OCI-LY1 (cell line): ENCODE data around the gene EXD3.

Experiments used
- H2AFZ ChIP-seq: fragments of 200-600 bp; sonication (generic), shearing (Covaris generic); 2 replicates; pipeline ENCODE4 v1.6.0; 2014; ENCODE audit warnings: antibody characterized with exemption, mild to moderate bottlenecking, low read length
- H3F3A ChIP-seq: fragments of 200-600 bp; sonication (generic), shearing (Covaris generic); 2 replicates; pipeline ENCODE4 v1.6.0; 2014; ENCODE audit warnings: mild to moderate bottlenecking, antibody characterized with exemption, low read length, moderate library complexity; ENCODE audit not compliant: insufficient read depth
- H3K27ac ChIP-seq: fragments of 200-600 bp; sonication (generic); 2 replicates; pipeline ENCODE4 v1.5.1; 2014; ENCODE audit warnings: low read length, mixed run types, mild to moderate bottlenecking, low read depth; ENCODE audit not compliant: poor library complexity, severe bottlenecking
- H3K27me3 ChIP-seq: fragments of 200-600 bp; sonication (generic); 2 replicates; pipeline ENCODE4 v1.6.0; 2014; ENCODE audit warnings: antibody characterized with exemption, mild to moderate bottlenecking, low read length, moderate library complexity; ENCODE audit not compliant: insufficient read depth
- H3K36me3 ChIP-seq: fragments of 200-600 bp; sonication (generic); 2 replicates; pipeline ENCODE4 v1.6.1; 2014; ENCODE audit warnings: mild to moderate bottlenecking, antibody characterized with exemption, low read length, moderate library complexity, mixed read lengths; ENCODE audit not compliant: insufficient read depth
- H3K4me1 ChIP-seq: fragments of 200-600 bp; sonication (generic); 2 replicates; pipeline ENCODE4 v1.5.1; 2014; ENCODE audit warnings: mild to moderate bottlenecking, low read length, moderate library complexity; ENCODE audit not compliant: insufficient read depth, severe bottlenecking
- H3K4me2 ChIP-seq: fragments of 200-600 bp; sonication (generic), shearing (Covaris generic); 2 replicates; pipeline ENCODE4 v1.6.1; 2014; ENCODE audit warnings: low read length
- H3K4me3 ChIP-seq: fragments of 200-600 bp; sonication (generic); 2 replicates; pipeline ENCODE4 v1.5.1; 2014; ENCODE audit warnings: low read length, low read depth, mild to moderate bottlenecking, mixed read lengths; ENCODE audit not compliant: poor library complexity, severe bottlenecking
- H3K79me2 ChIP-seq: fragments of 200-600 bp; shearing (Covaris generic); 2 replicates; pipeline ENCODE4 v1.6.1; 2016; ENCODE audit warnings: mixed run types, low read length, mixed read lengths; ENCODE audit not compliant: insufficient read depth
- H3K9ac ChIP-seq: fragments of 200-600 bp; sonication (generic), shearing (Covaris generic); 2 replicates; pipeline ENCODE4 v1.6.1; 2014; ENCODE audit warnings: mild to moderate bottlenecking, low read length, mixed read lengths
- H3K9me2 ChIP-seq: fragments of 200-600 bp; sonication (generic), shearing (Covaris generic); 2 replicates; pipeline ENCODE4 v1.6.1; 2014; ENCODE audit warnings: low read depth, mild to moderate bottlenecking, low read length, mixed read lengths
- H3K9me3 ChIP-seq: fragments of 200-600 bp; shearing (Covaris generic); 2 replicates; pipeline ENCODE4 v1.6.1; 2014; ENCODE audit warnings: low read length, mixed read lengths
- H4K20me1 ChIP-seq: fragments of 200-600 bp; sonication (generic), shearing (Covaris generic); 2 replicates; pipeline ENCODE4 v1.6.0; 2016; ENCODE audit warnings: mild to moderate bottlenecking, low read length; ENCODE audit not compliant: insufficient read depth
- CTCF ChIP-seq: fragments of 200-600 bp; sonication (generic), shearing (Covaris generic); IDR thresholded peaks from 2 replicates; pipeline ENCODE4 v1.5.1; 2017; ENCODE audit warnings: mild to moderate bottlenecking, antibody characterized with exemption, low read length, moderate library complexity, mixed read lengths
- EZH2 ChIP-seq: fragments of 200-600 bp; sonication (generic), shearing (Covaris generic); IDR thresholded peaks from 2 replicates; pipeline ENCODE4 v1.8.0; 2017; ENCODE audit warnings: borderline replicate concordance, mixed run types, mild to moderate bottlenecking, antibody characterized with exemption, low read length, moderate library complexity, mixed read lengths

The EXD3 gene

GRCh38 chr9:137349471-137350033 lies 73.4 kb downstream of the EXD3 start:
- Histone ChIP-seq H3K9me3 (peaks cover 6% of the 10 kb centered on the region; the same call in 1 of the 2 replicates), H3K79me2 (no peaks in the 10 kb centered on the region), H3K36me3 (no peaks in the 10 kb centered on the region), H3K4me2 (no peak overlapping the region), H3K4me3 (no peak overlapping the region), H3K9me2 (no peaks in the 10 kb centered on the region), H3F3A (no peaks in the 10 kb centered on the region), H2AFZ (no peak overlapping the region), H3K27ac (no peak overlapping the region), H3K4me1 (no peaks in the 10 kb centered on the region), H4K20me1 (no peaks in the 10 kb centered on the region), H3K9ac (no peak overlapping the region), H3K27me3 (no peaks in the 10 kb centered on the region)
- TF ChIP-seq CTCF (no peak), EZH2 (no peak)

GRCh38 chr9:137348769-137349470 lies 74.0 kb downstream of the EXD3 start:
- H3K4me3 ChIP-seq: no peak overlapping the region

GRCh38 chr9:137347928-137348327 lies 75.0 kb downstream of the EXD3 start:
- Histone ChIP-seq H4K20me1 (no peaks in the 10 kb centered on the region), H3K79me2 (no peaks in the 10 kb centered on the region), H3K9ac (no peak overlapping the region), H3K4me2 (no peak overlapping the region), H3K9me3 (peaks cover 6% of the 10 kb centered on the region; the same call in 1 of the 2 replicates), H3F3A (no peaks in the 10 kb centered on the region), H3K27ac (no peak overlapping the region), H2AFZ (no peak overlapping the region), H3K4me1 (no peaks in the 10 kb centered on the region), H3K4me3 (no peak overlapping the region), H3K36me3 (no peaks in the 10 kb centered on the region), H3K9me2 (no peaks in the 10 kb centered on the region), H3K27me3 (no peaks in the 10 kb centered on the region)
- TF ChIP-seq EZH2 (no peak), CTCF (no peak)

More at GRCh38 chr9:137348769-137349470, 74.0 kb downstream of the EXD3 start:
- Histone ChIP-seq H3K9me2 (no peaks in the 10 kb centered on the region), H3F3A (no peaks in the 10 kb centered on the region), H3K27me3 (no peaks in the 10 kb centered on the region), H3K9ac (no peak overlapping the region), H3K36me3 (no peaks in the 10 kb centered on the region), H4K20me1 (no peaks in the 10 kb centered on the region), H3K4me1 (no peaks in the 10 kb centered on the region), H3K4me2 (no peak overlapping the region), H2AFZ (no peak overlapping the region), H3K9me3 (peaks cover 6% of the 10 kb centered on the region; the same call in 1 of the 2 replicates), H3K27ac (no peak overlapping the region), H3K79me2 (no peaks in the 10 kb centered on the region)
- no peak for TF ChIP-seq EZH2
- no peak for TF ChIP-seq CTCF
